Gastrocnemius medialis (tissue), 4 donors: ENCODE measurements around the gene NAP1L4.

ENCODE experiments used
- CTCF ChIP-seq, 5 experiments: fragments of 450-650 bp in 3 of 5; fragments of 200-600 bp in 2 of 5; sonication (generic) in 2 of 5; IDR thresholded peaks in 4 of 5; conservative IDR thresholded peaks in 1 of 5; 1 replicate in 4 of 5; 2 replicates in 1 of 5; pipeline ENCODE4 v1.5.1; 2016 to 2019; ENCODE audit warnings: antibody characterized with exemption in 5 of 5, mild to moderate bottlenecking in 3 of 5, moderate library complexity in 3 of 5
- POLR2A ChIP-seq, 2 donors: fragments of 450-650 bp; IDR thresholded peaks; one replicate each; pipeline ENCODE4 v1.6.1; 2017; ENCODE audit warnings: antibody characterized with exemption in 2 of 2, mild to moderate bottlenecking in 2 of 2, moderate library complexity in 2 of 2

GRCh38 chr11:3002351-3002861, 10.3 kb upstream of the NAP1L4 start:
- TF ChIP-seq CTCF (IDR thresholded peaks at IDR 0.05 in 4 of 5, conservative IDR thresholded peaks at IDR 0.05 in 1 of 5) = no peak
- no peak for TF ChIP-seq POLR2A (IDR thresholded peaks at IDR 0.05)
